ENCODE measurements around the gene NR1H4.
"Not testable (repeated sequence)": the region's sequence is repeated elsewhere in the genome, so short reads cannot be mapped to it uniquely, and the experiment has no call there.

The NR1H4 gene

GRCh38 chr12:100584256-100584655, 110.6 kb downstream of the NR1H4 start:
- Histone ChIP-seq H3K4ac (ENCODE audit: low read depth, low read length) (no peak overlapping the region), H3K79me2 (ENCODE audit: control insufficient read depth, insufficient read depth, low read length) (peaks cover 2% of the 10 kb centered on the region), H3K4me3 (ENCODE audit: low read length) (no peak overlapping the region), H2BK5ac (ENCODE audit: low read length) (no peak overlapping the region), H2AK5ac (ENCODE audit: low read length) (no peak overlapping the region), H3K79me1 (ENCODE audit: low read length) (peaks cover 3% of the 10 kb centered on the region), H3K56ac (ENCODE audit: low read length) (no peak overlapping the region), H3K23ac (ENCODE audit: low read length) (no peak overlapping the region), H3K27me3 (ENCODE audit: insufficient read depth, low read length, poor library complexity) (no peaks in the 10 kb centered on the region), H3K27ac (ENCODE audit: low read depth, low read length) (no peak overlapping the region), H3K9ac (ENCODE audit: low read length) (no peak overlapping the region), H3K36me3 (ENCODE audit: control insufficient read depth, insufficient read depth, low read length) (no peaks in the 10 kb centered on the region), H4K5ac (ENCODE audit: low read length) (no peak overlapping the region), H2BK15ac (replicated peaks; ENCODE audit: low read depth) (no peak overlapping the region), H2BK120ac (ENCODE audit: low read depth, low read length) (no peak overlapping the region), H3K4me1 (ENCODE audit: control insufficient read depth, low read depth, low read length) (no peaks in the 10 kb centered on the region), H3K18ac (ENCODE audit: low read length) (no peak overlapping the region), H4K8ac (ENCODE audit: low read depth, low read length) (no peak overlapping the region), H3K4me2 (ENCODE audit: low read length) (no peak overlapping the region)
- DNase-seq = no peak
- no CpG with 5 or more reads among the region's 3 CpGs for WGBS (ENCODE audit: extremely low coverage, insufficient coverage, low lambda C conversion rate)

GRCh38 chr12:100591979-100592378, 118.3 kb downstream of the NR1H4 start:
- WGBS (ENCODE audit: extremely low coverage, insufficient coverage, low lambda C conversion rate) = no CpG with 5 or more reads among the region's 4 CpGs
- Histone ChIP-seq H2BK5ac (ENCODE audit: low read length) (no peak overlapping the region), H3K56ac (ENCODE audit: low read length) (no peak overlapping the region), H3K18ac (ENCODE audit: low read length) (no peak overlapping the region), H2BK120ac (ENCODE audit: low read depth, low read length) (no peak overlapping the region), H3K36me3 (ENCODE audit: control insufficient read depth, insufficient read depth, low read length) (no peaks in the 10 kb centered on the region), H2AK5ac (ENCODE audit: low read length) (no peak overlapping the region), H4K8ac (ENCODE audit: low read depth, low read length) (no peak overlapping the region), H3K9ac (ENCODE audit: low read length) (no peak overlapping the region), H3K4me1 (ENCODE audit: control insufficient read depth, low read depth, low read length) (no peaks in the 10 kb centered on the region), H3K4me3 (ENCODE audit: low read length) (no peak overlapping the region), H3K27ac (ENCODE audit: low read depth, low read length) (no peak overlapping the region), H3K79me1 (ENCODE audit: low read length) (no peaks in the 10 kb centered on the region), H3K4ac (ENCODE audit: low read depth, low read length) (no peak overlapping the region), H3K4me2 (ENCODE audit: low read length) (no peak overlapping the region), H3K27me3 (ENCODE audit: insufficient read depth, low read length, poor library complexity) (no peaks in the 10 kb centered on the region), H4K5ac (ENCODE audit: low read length) (no peak overlapping the region), H2BK15ac (replicated peaks; ENCODE audit: low read depth) (no peak overlapping the region), H3K79me2 (ENCODE audit: control insufficient read depth, insufficient read depth, low read length) (no peaks in the 10 kb centered on the region), H3K23ac (ENCODE audit: low read length) (no peak overlapping the region)
- DNase-seq = no peak

- H4K8ac ChIP-seq (ENCODE audit: low read depth, low read length) = no peak overlapping the region
- H4K5ac ChIP-seq (ENCODE audit: low read length) = no peak overlapping the region
- H3K27ac ChIP-seq (ENCODE audit: low read depth, low read length) = no peak overlapping the region
- no peak overlapping the region for H2BK15ac ChIP-seq (replicated peaks; ENCODE audit: low read depth)
- H2AK5ac ChIP-seq (ENCODE audit: low read length) = no peak overlapping the region
- H2BK5ac ChIP-seq (ENCODE audit: low read length) = no peak overlapping the region
- no peak overlapping the region for H2BK120ac ChIP-seq (ENCODE audit: low read depth, low read length)
- DNase-seq = no peak
- no peak overlapping the region for H3K18ac ChIP-seq (ENCODE audit: low read length)
- H3K23ac ChIP-seq (ENCODE audit: low read length) = no peak overlapping the region
- H3K4ac ChIP-seq (ENCODE audit: low read depth, low read length) = no peak overlapping the region
- H3K79me2 ChIP-seq (ENCODE audit: control insufficient read depth, insufficient read depth, low read length) = no peaks in the 10 kb centered on the region
- no peaks in the 10 kb centered on the region for H3K79me1 ChIP-seq (ENCODE audit: low read length)
- H3K27me3 ChIP-seq (ENCODE audit: insufficient read depth, low read length, poor library complexity) = no peaks in the 10 kb centered on the region
- H3K4me2 ChIP-seq (ENCODE audit: low read length) = no peak overlapping the region
- no peak overlapping the region for H3K56ac ChIP-seq (ENCODE audit: low read length)
- no peak overlapping the region for H3K4me3 ChIP-seq (ENCODE audit: low read length)
- no peaks in the 10 kb centered on the region for H3K4me1 ChIP-seq (ENCODE audit: control insufficient read depth, low read depth, low read length)
- no peaks in the 10 kb centered on the region for H3K36me3 ChIP-seq (ENCODE audit: control insufficient read depth, insufficient read depth, low read length)
- WGBS (ENCODE audit: extremely low coverage, insufficient coverage, low lambda C conversion rate) = no CpG with 5 or more reads among the region's 5 CpGs
- no peak overlapping the region for H3K9ac ChIP-seq (ENCODE audit: low read length)
Observed at GRCh38 chr12:100593490-100593889, 119.8 kb downstream of the NR1H4 start.

GRCh38 chr12:100601626-100602025, 128.0 kb downstream of the NR1H4 start:
- no CpG with 5 or more reads among the region's 1 CpG for WGBS (ENCODE audit: extremely low coverage, insufficient coverage, low lambda C conversion rate)
- no peak overlapping the region for H3K4me3 ChIP-seq (ENCODE audit: low read length)
- no peak overlapping the region for H3K9ac ChIP-seq (ENCODE audit: low read length)
- H4K8ac ChIP-seq (ENCODE audit: low read depth, low read length) = no peak overlapping the region
- no peak overlapping the region for H2BK5ac ChIP-seq (ENCODE audit: low read length)
- H2BK120ac ChIP-seq (ENCODE audit: low read depth, low read length) = no peak overlapping the region
- no peak overlapping the region for H3K23ac ChIP-seq (ENCODE audit: low read length)
- no peaks in the 10 kb centered on the region for H3K4me1 ChIP-seq (ENCODE audit: control insufficient read depth, low read depth, low read length)
- no peak overlapping the region for H2AK5ac ChIP-seq (ENCODE audit: low read length)
- no peak overlapping the region for H3K56ac ChIP-seq (ENCODE audit: low read length)
- no peaks in the 10 kb centered on the region for H3K79me2 ChIP-seq (ENCODE audit: control insufficient read depth, insufficient read depth, low read length)
- H3K27ac ChIP-seq (ENCODE audit: low read depth, low read length) = no peak overlapping the region
- H4K5ac ChIP-seq (ENCODE audit: low read length) = no peak overlapping the region
- no peak overlapping the region for H3K4me2 ChIP-seq (ENCODE audit: low read length)
- no peak overlapping the region for H3K18ac ChIP-seq (ENCODE audit: low read length)
- no peaks in the 10 kb centered on the region for H3K27me3 ChIP-seq (ENCODE audit: insufficient read depth, low read length, poor library complexity)
- H3K36me3 ChIP-seq (ENCODE audit: control insufficient read depth, insufficient read depth, low read length) = no peaks in the 10 kb centered on the region
- H2BK15ac ChIP-seq (replicated peaks; ENCODE audit: low read depth) = no peak overlapping the region
- no peak overlapping the region for H3K4ac ChIP-seq (ENCODE audit: low read depth, low read length)
- H3K79me1 ChIP-seq (ENCODE audit: low read length) = no peaks in the 10 kb centered on the region
- DNase-seq = no peak

- WGBS (ENCODE audit: extremely low coverage, insufficient coverage, low lambda C conversion rate) = no CpG with 5 or more reads among the region's 1 CpG
- H3K4ac ChIP-seq (ENCODE audit: low read depth, low read length); H4K8ac ChIP-seq (ENCODE audit: low read depth, low read length); H3K27me3 ChIP-seq (ENCODE audit: insufficient read depth, low read length, poor library complexity); H3K18ac ChIP-seq (ENCODE audit: low read length); DNase-seq; H3K79me1 ChIP-seq (ENCODE audit: low read length); H3K4me3 ChIP-seq (ENCODE audit: low read length); H2AK5ac ChIP-seq (ENCODE audit: low read length); H3K79me2 ChIP-seq (ENCODE audit: control insufficient read depth, insufficient read depth, low read length); H3K27ac ChIP-seq (ENCODE audit: low read depth, low read length); H2BK5ac ChIP-seq (ENCODE audit: low read length); H3K9ac ChIP-seq (ENCODE audit: low read length); H4K5ac ChIP-seq (ENCODE audit: low read length); H3K36me3 ChIP-seq (ENCODE audit: control insufficient read depth, insufficient read depth, low read length); H3K56ac ChIP-seq (ENCODE audit: low read length); H3K4me2 ChIP-seq (ENCODE audit: low read length); H3K23ac ChIP-seq (ENCODE audit: low read length); H2BK15ac ChIP-seq (replicated peaks; ENCODE audit: low read depth); H2BK120ac ChIP-seq (ENCODE audit: low read depth, low read length); H3K4me1 ChIP-seq (ENCODE audit: control insufficient read depth, low read depth, low read length): not testable (repeated sequence)
Observed at GRCh38 chr12:100602997-100603396, 129.3 kb downstream of the NR1H4 start.

DNA sequence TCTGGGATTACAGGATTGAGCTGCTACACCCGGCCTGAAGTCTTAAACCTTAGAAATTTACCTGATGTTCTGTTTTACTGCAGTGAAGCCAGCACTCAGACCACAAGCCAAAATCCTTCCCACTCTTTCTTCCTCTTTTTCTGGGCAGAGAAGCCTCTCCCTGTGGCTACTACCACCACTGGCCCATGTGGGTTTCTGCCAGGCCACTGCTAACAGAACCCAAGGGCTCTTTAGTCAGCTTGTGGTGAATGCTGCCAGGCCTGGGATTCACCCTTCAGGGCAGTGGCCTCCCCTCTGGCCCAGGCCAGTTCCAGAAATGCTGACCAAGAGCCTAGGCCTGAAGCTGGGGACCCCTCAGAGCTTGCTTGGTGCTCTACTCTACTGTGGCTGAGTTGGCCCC, 135.1 kb downstream of the NR1H4 start:
- Histone ChIP-seq H2AK5ac (ENCODE audit: low read length) (no peak overlapping the region), H2BK5ac (ENCODE audit: low read length) (no peak overlapping the region), H3K27me3 (ENCODE audit: insufficient read depth, low read length, poor library complexity) (no peaks in the 10 kb centered on the region), H3K79me2 (ENCODE audit: control insufficient read depth, insufficient read depth, low read length) (no peaks in the 10 kb centered on the region), H3K4me3 (ENCODE audit: low read length) (no peak overlapping the region), H3K36me3 (ENCODE audit: control insufficient read depth, insufficient read depth, low read length) (no peaks in the 10 kb centered on the region), H3K4me1 (ENCODE audit: control insufficient read depth, low read depth, low read length) (no peaks in the 10 kb centered on the region), H3K9ac (ENCODE audit: low read length) (no peak overlapping the region), H2BK15ac (replicated peaks; ENCODE audit: low read depth) (no peak overlapping the region), H3K4ac (ENCODE audit: low read depth, low read length) (no peak overlapping the region), H3K79me1 (ENCODE audit: low read length) (no peaks in the 10 kb centered on the region), H3K4me2 (ENCODE audit: low read length) (no peak overlapping the region), H2BK120ac (ENCODE audit: low read depth, low read length) (no peak overlapping the region), H4K8ac (ENCODE audit: low read depth, low read length) (no peak overlapping the region), H3K56ac (ENCODE audit: low read length) (no peak overlapping the region), H3K27ac (ENCODE audit: low read depth, low read length) (no peak overlapping the region), H3K23ac (ENCODE audit: low read length) (no peak overlapping the region), H3K18ac (ENCODE audit: low read length) (no peak overlapping the region), H4K5ac (ENCODE audit: low read length) (no peak overlapping the region)
- DNase-seq = no peak
- WGBS (ENCODE audit: extremely low coverage, insufficient coverage, low lambda C conversion rate) = no CpG with 5 or more reads among the region's 1 CpG

Measured in mesendoderm (in vitro differentiated cells).